HG03460 (cell line): Measurements from ENCODE around the gene TBC1D4.
A peak's percentile ranks its signal among the peaks of the same experiment; 100 is the strongest.

Experiments used
- ATAC-seq: cut with Tn5 transposase; IDR thresholded peaks from one replicate; pipeline ENCODE4 v1.9.1; 2021; ENCODE audit not compliant: unreplicated experiment

TBC1D4 gene

GRCh38 chr13:75489502-75490263, 7.7 kb upstream of the TBC1D4 start:
- peak; percentile 85 for ATAC-seq

GRCh38 chr13:75486146-75487062, 4.4 kb upstream of the TBC1D4 start:
- ATAC-seq, result no peak

- no peak for ATAC-seq
These were observed 3.5 kb upstream of the TBC1D4 start for GRCh38 chr13:75485286-75486062.

- no peak for ATAC-seq
These were observed 781 bp upstream of the TBC1D4 start for GRCh38 chr13:75482820-75483079.

GRCh38 chr13:75481176-75482069, 546 bp downstream of the TBC1D4 start:
- peak; percentile 24 for ATAC-seq

GRCh38 chr13:75480671-75481175, 1.2 kb downstream of the TBC1D4 start:
- peak; percentile 5 for ATAC-seq

- no peak for ATAC-seq
These were observed 2.7 kb downstream of the TBC1D4 start for GRCh38 chr13:75479102-75479740.

- ATAC-seq, result no peak
These were observed 3.3 kb downstream of the TBC1D4 start for GRCh38 chr13:75478659-75479058.

- ATAC-seq, result no peak
These were observed 7.0 kb downstream of the TBC1D4 start for GRCh38 chr13:75474956-75475355.

- ATAC-seq, result no peak
These were observed 8.5 kb downstream of the TBC1D4 start for GRCh38 chr13:75473468-75473867.

GRCh38 chr13:75470676-75471075, 11.3 kb downstream of the TBC1D4 start:
- ATAC-seq, result no peak

- no peak for ATAC-seq
These were observed 12.9 kb downstream of the TBC1D4 start for GRCh38 chr13:75469047-75469446.

GRCh38 chr13:75468602-75469001, 13.4 kb downstream of the TBC1D4 start:
- ATAC-seq, result no peak

- no peak for ATAC-seq
These were observed 13.9 kb downstream of the TBC1D4 start for GRCh38 chr13:75468098-75468497.

- ATAC-seq, result no peak
These were observed 14.8 kb downstream of the TBC1D4 start for GRCh38 chr13:75467040-75467728.

GRCh38 chr13:75465236-75465635, 16.7 kb downstream of the TBC1D4 start:
- ATAC-seq, result no peak

GRCh38 chr13:75461314-75461713, 20.7 kb downstream of the TBC1D4 start:
- ATAC-seq, result no peak

- ATAC-seq, result no peak
These were observed 21.3 kb downstream of the TBC1D4 start for GRCh38 chr13:75460644-75461043.

GRCh38 chr13:75458696-75459422, 23.1 kb downstream of the TBC1D4 start:
- ATAC-seq, result peak; percentile 100
